AG09309 (cell line): ENCODE results near the gene PDE6B.

Source experiments
- DNase-seq: peaks from one replicate; pipeline ENCODE4 v3.0.0-alpha.2; 2010; ENCODE audit warnings: low read depth
- H3K4me3 ChIP-seq: 2 replicates; pipeline ENCODE4 v1.5.1; 2011; ENCODE audit warnings: mild to moderate bottlenecking, low read depth, low read length, moderate library complexity; ENCODE audit not compliant: control insufficient read depth
- TF ChIP-seq, protein P1 (sequence below): IDR thresholded peaks from 2 replicates; pipeline ENCODE4 v1.5.1; 2011; ENCODE audit warnings: mild to moderate bottlenecking, low read depth, low read length, inconsistent platforms; ENCODE audit not compliant: insufficient read depth, control insufficient read depth; ENCODE audit errors: missing control alignments

PDE6B gene

GRCh38 chr4:712916-713632, 87.7 kb downstream of the PDE6B start:
- no peak for DNase-seq
- TF ChIP-seq, protein P1, sequence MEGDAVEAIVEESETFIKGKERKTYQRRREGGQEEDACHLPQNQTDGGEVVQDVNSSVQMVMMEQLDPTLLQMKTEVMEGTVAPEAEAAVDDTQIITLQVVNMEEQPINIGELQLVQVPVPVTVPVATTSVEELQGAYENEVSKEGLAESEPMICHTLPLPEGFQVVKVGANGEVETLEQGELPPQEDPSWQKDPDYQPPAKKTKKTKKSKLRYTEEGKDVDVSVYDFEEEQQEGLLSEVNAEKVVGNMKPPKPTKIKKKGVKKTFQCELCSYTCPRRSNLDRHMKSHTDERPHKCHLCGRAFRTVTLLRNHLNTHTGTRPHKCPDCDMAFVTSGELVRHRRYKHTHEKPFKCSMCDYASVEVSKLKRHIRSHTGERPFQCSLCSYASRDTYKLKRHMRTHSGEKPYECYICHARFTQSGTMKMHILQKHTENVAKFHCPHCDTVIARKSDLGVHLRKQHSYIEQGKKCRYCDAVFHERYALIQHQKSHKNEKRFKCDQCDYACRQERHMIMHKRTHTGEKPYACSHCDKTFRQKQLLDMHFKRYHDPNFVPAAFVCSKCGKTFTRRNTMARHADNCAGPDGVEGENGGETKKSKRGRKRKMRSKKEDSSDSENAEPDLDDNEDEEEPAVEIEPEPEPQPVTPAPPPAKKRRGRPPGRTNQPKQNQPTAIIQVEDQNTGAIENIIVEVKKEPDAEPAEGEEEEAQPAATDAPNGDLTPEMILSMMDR: no peak
- no peak overlapping the region for H3K4me3 ChIP-seq

- no peak overlapping the region for H3K4me3 ChIP-seq
- no peak for DNase-seq
- TF ChIP-seq, protein P1: no peak
Observed at GRCh38 chr4:714087-714486, 88.7 kb downstream of the PDE6B start.

- TF ChIP-seq, protein P1: no peak
- DNase-seq: no peak
- no peak overlapping the region for H3K4me3 ChIP-seq
Observed at GRCh38 chr4:717601-718320, 92.4 kb downstream of the PDE6B start.

- H3K4me3 ChIP-seq: no peak overlapping the region
- DNase-seq: no peak
- TF ChIP-seq, protein P1: no peak
Observed at GRCh38 chr4:718460-718859, 93.1 kb downstream of the PDE6B start.
